K562 (cell line): ENCODE measurements around the gene ZNF775. TPM values are rescaled to one million over a fixed set of nuclear protein-coding genes. Genes with fewer than 3 reads are reported as not detected.
A peak's percentile ranks its signal among the peaks of the same experiment; 100 is the strongest.

ENCODE experiments used
- BRD9 ChIP-seq: fragments of 450-650 bp; IDR thresholded peaks from 2 replicates; pipeline ENCODE4 v1.6.1; 2018; ENCODE audit warnings: low read depth; ENCODE audit not compliant: partially characterized antibody
- DMBX1 ChIP-seq: fragments of 250-450 bp; sonication (Bioruptor Pico); IDR thresholded peaks from 2 replicates; pipeline ENCODE4 v1.8.0; 2022; ENCODE audit warnings: inconsistent platforms, mild to moderate bottlenecking, moderate library complexity, borderline replicate concordance
- ETV6 ChIP-seq, 3 experiments: fragments of 150-350 bp in 1 of 3; sonication (generic) in 1 of 3; formaldehyde crosslinking in 1 of 3; IDR thresholded peaks; 2 replicates each; pipeline versions ENCODE4 v1.6.1 to v1.8.0; 2014 to 2022; ENCODE audit warnings: borderline replicate concordance in 2 of 3, low read depth in 2 of 3, antibody characterized with exemption in 1 of 3, low read length in 1 of 3, mild to moderate bottlenecking in 1 of 3, missing genetic modification reagents in 1 of 3
- FOXM1 ChIP-seq, 2 experiments: fragments of 450-650 bp in 1 of 2; sonication (generic) in 1 of 2; formaldehyde crosslinking in 1 of 2; IDR thresholded peaks; 2 replicates each; pipeline versions ENCODE4 v1.6.1 to v1.9.0; 2017 to 2022; ENCODE audit warnings: low read depth in 2 of 2, mild to moderate bottlenecking in 2 of 2, missing genetic modification reagents in 1 of 2, moderate library complexity in 1 of 2
- GABPB1 ChIP-seq: sonication (generic); formaldehyde crosslinking; IDR thresholded peaks from 2 replicates; pipeline ENCODE4 v1.8.0; 2022; ENCODE audit warnings: mild to moderate bottlenecking, missing genetic modification reagents
- POU5F1 ChIP-seq: fragments of 150-350 bp; IDR thresholded peaks from 2 replicates; pipeline ENCODE4 v1.6.1; 2014; ENCODE audit warnings: borderline replicate concordance, low read length, low read depth, mild to moderate bottlenecking; ENCODE audit not compliant: partially characterized antibody
- PRMT5 ChIP-seq: sonication (generic); formaldehyde crosslinking; IDR thresholded peaks from 2 replicates; pipeline ENCODE4 v1.5.0; 2020; ENCODE audit warnings: missing genetic modification reagents
- TCF7 ChIP-seq: sonication (generic); IDR thresholded peaks from 2 replicates; pipeline ENCODE4 v1.6.1; 2016; ENCODE audit warnings: antibody characterized with exemption, borderline replicate concordance
- polyA plus RNA-seq, 8 experiments: library from polyadenylated mRNA; depleted of rRNA in 4 of 8; stranded (reverse) in 5 of 8; unstranded in 3 of 8; fragments of >200 nt; fragmentation: Nextera tagmentation in 2 of 8; fragmentation: Illumina TruSeq in 1 of 8; extraction: Ambion mirVana in 2 of 8; extraction: Trizol in 1 of 8; gene quantifications; 2 replicates each; pipeline versions ENCODE4 v1.2.1 to v1.2.3, GENCODE V29; 2011 to 2014; ENCODE audit warnings: inconsistent platforms in 1 of 8, missing spikeins in 1 of 8
- total RNA-seq, 7 experiments: library from RNA; depleted of rRNA in 6 of 7; stranded (reverse); fragments of >200 nt in 6 of 7; fragmentation: Illumina TruSeq in 2 of 7; extraction: Trizol in 2 of 7; gene quantifications; 2 replicates each; pipeline versions ENCODE4 v1.2.1 to v1.2.3, GENCODE V29; 2011 to 2021; ENCODE audit warnings: low replicate concordance in 1 of 7
- TF ChIP-seq, protein P1 (sequence below), 2 experiments: fragments of 450-650 bp; IDR thresholded peaks; 2 replicates each; pipeline ENCODE4 v1.6.1; 2016; ENCODE audit warnings: mild to moderate bottlenecking in 2 of 2, borderline replicate concordance in 1 of 2, low read depth in 1 of 2, moderate library complexity in 1 of 2

Gene ZNF775
- total and polyA plus RNA-seq, 9 of the 15 experiments (the other 6 are each of a cell fraction or from before 2014, with no cell fraction given): 0.04 to 18.7 (median 4.9) TPM

DNA sequence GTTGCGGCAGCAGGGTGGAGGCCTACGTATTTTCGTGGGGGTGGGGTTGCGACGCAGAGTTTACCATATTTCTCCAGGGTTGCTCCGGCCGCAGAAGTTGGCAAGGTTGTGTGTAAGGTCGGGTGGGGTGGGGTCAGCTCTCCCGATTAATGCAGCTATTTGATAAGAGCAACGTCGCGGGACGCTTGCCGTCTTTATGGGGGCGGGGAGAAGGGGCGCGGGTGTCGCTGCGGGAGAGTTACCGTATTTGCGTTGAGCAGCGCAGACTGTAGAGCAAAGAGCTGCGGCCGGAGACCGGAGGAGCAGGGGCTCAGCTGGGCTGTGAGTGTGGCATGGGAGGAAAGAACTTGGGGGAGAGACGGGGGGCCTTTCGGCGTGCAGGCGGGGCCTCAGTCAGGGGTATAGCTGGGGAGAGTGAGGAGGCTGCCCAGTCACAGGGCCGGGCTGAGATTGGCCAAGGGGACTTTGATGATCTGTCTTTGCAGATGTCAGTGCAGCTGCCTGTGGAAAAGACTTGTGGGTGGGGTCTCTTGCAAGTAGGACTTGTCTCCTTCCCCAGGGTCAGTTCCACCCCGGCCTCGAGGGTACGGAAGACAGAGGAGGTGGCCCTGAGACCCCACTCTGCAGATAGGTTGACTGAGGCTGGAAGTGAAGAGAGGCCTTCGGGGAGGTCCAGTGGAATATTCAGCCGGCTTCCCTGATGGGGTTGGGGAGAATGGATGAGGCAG lies 26.6 kb downstream of the ZNF775 start (continued):
- TF ChIP-seq ETV6 (IDR thresholded peaks at IDR 0.05; ENCODE audit: borderline replicate concordance in 1 of 2, low read depth in 2 of 2, low read length in 1 of 2): no peak
- TF ChIP-seq ETV6 (CRISPR knock-in tag; IDR thresholded peaks at IDR 0.05; ENCODE audit: borderline replicate concordance): 0 out of 2 replicates have a peak, but pooled peaks have one; percentile 53
- peak; percentile 68; the same call in 1 of the 2 replicates for TF ChIP-seq TCF7
- 0 out of 2 replicates have a peak, but pooled peaks have one; percentile 17 for TF ChIP-seq GABPB1 (CRISPR knock-in tag)
- 0 out of 2 replicates have a peak, but pooled peaks have one; percentile 33 for TF ChIP-seq PRMT5 (CRISPR knock-in tag)
- no peak for TF ChIP-seq DMBX1 (CRISPR knock-in tag)
- TF ChIP-seq FOXM1 (IDR thresholded peaks at IDR 0.05; ENCODE audit: low read depth): peak; percentile 36
- no peak; the same call in 1 of the 2 replicates for TF ChIP-seq FOXM1 (CRISPR knock-in tag; IDR thresholded peaks at IDR 0.05; ENCODE audit: low read depth)
- TF ChIP-seq, protein P1, sequence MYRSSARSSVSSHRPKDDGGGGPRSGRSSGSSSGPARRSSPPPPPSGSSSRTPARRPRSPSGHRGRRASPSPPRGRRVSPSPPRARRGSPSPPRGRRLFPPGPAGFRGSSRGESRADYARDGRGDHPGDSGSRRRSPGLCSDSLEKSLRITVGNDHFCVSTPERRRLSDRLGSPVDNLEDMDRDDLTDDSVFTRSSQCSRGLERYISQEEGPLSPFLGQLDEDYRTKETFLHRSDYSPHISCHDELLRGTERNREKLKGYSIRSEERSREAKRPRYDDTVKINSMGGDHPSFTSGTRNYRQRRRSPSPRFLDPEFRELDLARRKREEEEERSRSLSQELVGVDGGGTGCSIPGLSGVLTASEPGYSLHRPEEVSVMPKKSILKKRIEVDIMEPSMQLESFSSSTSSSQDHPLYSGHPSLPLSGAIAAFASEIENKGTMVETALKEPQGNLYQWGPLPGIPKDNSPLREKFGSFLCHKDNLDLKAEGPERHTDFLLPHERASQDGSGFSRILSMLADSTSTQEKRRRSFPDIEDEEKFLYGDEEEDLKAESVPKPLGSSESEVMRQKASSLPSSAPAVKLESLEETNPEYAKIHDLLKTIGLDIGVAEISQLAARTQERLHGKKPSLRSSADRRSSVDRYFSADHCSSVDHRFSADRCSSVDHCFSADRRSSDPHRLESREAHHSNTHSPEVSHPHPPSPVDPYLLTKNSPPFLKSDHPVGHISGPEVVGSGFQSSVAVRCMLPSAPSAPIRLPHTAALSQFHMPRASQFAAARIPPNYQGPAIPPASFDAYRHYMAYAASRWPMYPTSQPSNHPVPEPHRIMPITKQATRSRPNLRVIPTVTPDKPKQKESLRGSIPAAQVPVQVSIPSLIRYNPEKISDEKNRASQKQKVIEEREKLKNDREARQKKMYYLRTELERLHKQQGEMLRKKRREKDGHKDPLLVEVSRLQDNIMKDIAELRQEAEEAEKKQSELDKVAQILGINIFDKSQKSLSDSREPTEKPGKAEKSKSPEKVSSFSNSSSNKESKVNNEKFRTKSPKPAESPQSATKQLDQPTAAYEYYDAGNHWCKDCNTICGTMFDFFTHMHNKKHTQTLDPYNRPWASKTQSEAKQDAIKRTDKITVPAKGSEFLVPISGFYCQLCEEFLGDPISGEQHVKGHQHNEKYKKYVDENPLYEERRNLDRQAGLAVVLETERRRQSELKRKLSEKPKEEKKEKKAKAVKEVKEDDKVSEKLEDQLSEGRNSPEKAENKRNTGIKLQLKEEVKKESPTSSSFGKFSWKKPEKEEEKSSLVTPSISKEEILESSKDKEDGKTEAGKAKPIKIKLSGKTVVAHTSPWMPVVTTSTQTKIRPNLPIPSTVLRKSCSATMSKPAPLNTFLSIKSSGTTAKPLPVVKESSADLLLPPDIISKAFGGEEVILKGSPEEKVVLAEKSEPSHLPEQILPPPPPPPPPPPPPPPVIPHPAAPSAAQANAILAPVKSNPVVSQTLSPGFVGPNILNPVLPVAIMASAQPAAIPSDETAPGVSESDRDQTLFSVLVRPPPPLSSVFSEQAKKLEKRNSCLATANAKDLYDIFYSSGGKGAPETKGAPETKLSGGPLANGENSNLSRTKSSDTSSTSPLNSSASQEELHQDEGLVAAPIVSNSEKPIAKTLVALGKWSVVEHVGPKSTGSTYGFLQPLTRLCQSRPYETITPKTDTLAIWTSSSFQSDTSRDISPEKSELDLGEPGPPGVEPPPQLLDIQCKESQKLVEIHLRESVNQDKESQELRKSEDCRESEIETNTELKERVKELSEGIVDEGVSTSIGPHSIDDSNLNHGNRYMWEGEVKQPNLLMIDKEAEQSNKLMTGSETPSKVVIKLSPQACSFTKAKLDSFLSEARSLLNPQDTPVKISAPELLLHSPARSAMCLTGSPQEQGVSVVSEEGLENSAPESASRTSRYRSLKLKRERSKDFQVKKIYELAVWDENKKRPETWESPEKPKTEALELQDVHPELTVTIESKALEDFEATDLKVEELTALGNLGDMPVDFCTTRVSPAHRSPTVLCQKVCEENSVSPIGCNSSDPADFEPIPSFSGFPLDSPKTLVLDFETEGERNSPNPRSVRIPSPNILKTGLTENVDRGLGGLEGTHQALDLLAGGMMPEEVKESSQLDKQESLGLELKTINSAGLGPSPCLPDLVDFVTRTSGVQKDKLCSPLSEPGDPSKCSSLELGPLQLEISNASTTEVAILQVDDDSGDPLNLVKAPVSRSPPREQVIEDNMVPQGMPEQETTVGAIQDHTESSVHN (IDR thresholded peaks at IDR 0.05; ENCODE audit: borderline replicate concordance in 1 of 2, low read depth in 1 of 2): no peak
- peak; percentile 28 for TF ChIP-seq BRD9
- TF ChIP-seq POU5F1: no peak
